Measurements from ENCODE around the gene KNTC1. TPM values are rescaled to one million over a fixed set of nuclear protein-coding genes. Genes with fewer than 3 reads are reported as not detected.
"Not testable (repeated sequence)": the region's sequence is repeated elsewhere in the genome, so short reads cannot be mapped to it uniquely, and the experiment has no call there.

The KNTC1 gene
- 18.7 TPM for total RNA-seq

DNA sequence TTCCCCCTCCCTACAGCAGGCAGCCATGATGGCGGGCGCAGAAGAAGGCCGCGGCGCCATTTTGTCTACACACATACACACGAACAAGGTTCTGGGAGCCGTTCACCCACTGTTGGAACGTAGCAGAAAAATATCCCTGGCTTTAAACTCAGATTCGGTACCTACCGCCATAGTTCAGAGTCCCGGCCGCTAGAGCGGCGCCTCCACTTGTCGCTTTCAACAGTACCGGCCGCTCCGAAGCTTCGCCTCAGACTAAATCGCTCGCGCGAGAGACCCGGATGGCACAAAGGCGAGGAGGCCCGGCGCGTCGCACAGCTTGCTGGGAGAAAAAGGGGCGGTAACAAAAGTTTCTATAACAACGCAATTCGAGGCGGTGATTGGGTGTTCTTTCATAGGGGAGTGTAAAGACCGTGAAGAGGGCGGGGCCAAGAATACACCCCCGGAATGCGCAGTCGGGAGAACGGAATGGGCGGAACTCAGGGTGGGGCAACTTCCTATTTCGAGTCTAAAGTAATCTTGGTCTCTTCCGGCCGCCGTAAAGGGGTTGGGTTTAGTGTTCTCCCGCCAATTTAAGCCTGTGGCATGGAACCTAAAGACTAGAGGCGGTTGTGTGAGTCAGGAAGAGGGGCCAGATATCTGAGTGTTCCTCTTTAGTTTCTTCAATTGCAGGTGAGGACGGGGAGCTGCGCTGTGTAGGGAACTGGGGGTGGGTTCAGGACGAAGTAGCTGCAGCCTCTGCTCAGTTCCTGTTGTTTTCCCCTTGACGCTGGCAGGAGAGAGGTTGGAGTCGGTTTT lies at the start of gene KNTC1, which contains the start of gene RSRC2:
KNTC1 (plus strand) TSS at position 567 of the 795 bp plus-strand sequence. CDS start 2,815 bp downstream, outside the sequence.
RSRC2 (minus strand) TSS at position 254 of the 795 bp plus-strand sequence; CDS start at position 171, 83 bp downstream.
- peaks cover 0 to 2% of the 10 kb centered on the region in 2 donors for H3K36me3 ChIP-seq
- peak within 1 kb of the TSS; percentile 54 to 67 for H3K4me3 ChIP-seq
- peak within 1 kb of the TSS; percentile 95 for H3K27ac ChIP-seq
- peaks cover 46% of the 10 kb centered on the region for H3K4me1 ChIP-seq
- peak; percentile 100 for DNase-seq (ENCODE audit: extremely low spot score in 2 of 2)
- intact Hi-C loops (cut with DNase I): no loop called here
- no peaks in the 10 kb centered on the region for H3K9me3 ChIP-seq
- no peaks in the 10 kb centered on the region for H3K27me3 ChIP-seq
- TF ChIP-seq CTCF (IDR thresholded peaks at IDR 0.05): no peak
- TF ChIP-seq POLR2AphosphoS5 (IDR thresholded peaks at IDR 0.05; ENCODE audit: insufficient read depth in 1 of 2, low read depth in 1 of 2): peak; percentile 98 to 100
- TF ChIP-seq POLR2A (IDR thresholded peaks at IDR 0.05): peak in 1 of 2 donors; percentile 99

DNA sequence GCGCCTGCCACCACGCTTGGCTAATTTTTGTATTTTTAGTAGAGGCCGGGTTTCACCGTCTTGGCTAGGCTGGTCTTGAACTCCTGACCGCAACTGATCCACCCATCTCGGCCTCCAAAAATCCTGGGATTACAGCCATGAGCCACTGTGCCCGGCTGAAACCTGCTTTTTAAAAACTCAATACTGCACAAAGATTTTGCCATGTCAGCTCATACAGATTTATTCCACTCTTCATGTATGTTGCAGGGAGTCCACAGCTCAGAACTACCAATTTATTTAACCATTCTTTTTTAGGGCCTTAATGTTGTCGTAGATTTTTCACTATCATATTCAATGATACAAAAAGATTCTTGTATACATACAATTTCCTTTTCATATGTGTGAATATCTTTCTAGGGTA lies 46.3 kb upstream of the KNTC1 start:
- no peak for TF ChIP-seq CTCF (IDR thresholded peaks at IDR 0.05)
- no peak for TF ChIP-seq POLR2AphosphoS5 (IDR thresholded peaks at IDR 0.05; ENCODE audit: insufficient read depth in 1 of 2, low read depth in 1 of 2)
- TF ChIP-seq POLR2A (IDR thresholded peaks at IDR 0.05): no peak
- Histone ChIP-seq H3K27ac (no peak overlapping the region), H3K36me3 (peaks cover 0 to 88% of the 10 kb centered on the region in 2 donors), H3K27me3 (no peaks in the 10 kb centered on the region), H3K9me3 (no peaks in the 10 kb centered on the region), H3K4me3 (no peak overlapping the region), H3K4me1 (no peaks in the 10 kb centered on the region)
- no peak for DNase-seq (ENCODE audit: extremely low spot score in 2 of 2)
- intact Hi-C loops (cut with DNase I): no loop called here

GRCh38 chr12:122481861-122482260 lies 45.2 kb upstream of the KNTC1 start:
- intact Hi-C loops (cut with DNase I): no loop called here
- no peaks in the 10 kb centered on the region for H3K4me1 ChIP-seq
- TF ChIP-seq POLR2A (IDR thresholded peaks at IDR 0.05) (no peak), CTCF (IDR thresholded peaks at IDR 0.05) (no peak), POLR2AphosphoS5 (IDR thresholded peaks at IDR 0.05; ENCODE audit: insufficient read depth in 1 of 2, low read depth in 1 of 2) (no peak)
- no peaks in the 10 kb centered on the region for H3K9me3 ChIP-seq
- H3K27me3 ChIP-seq: no peaks in the 10 kb centered on the region
- DNase-seq (ENCODE audit: extremely low spot score in 2 of 2): no peak
- H3K36me3 ChIP-seq: peaks cover 0 to 87% of the 10 kb centered on the region in 2 donors
- no peak overlapping the region for H3K27ac ChIP-seq
- H3K4me3 ChIP-seq: no peak overlapping the region

DNA sequence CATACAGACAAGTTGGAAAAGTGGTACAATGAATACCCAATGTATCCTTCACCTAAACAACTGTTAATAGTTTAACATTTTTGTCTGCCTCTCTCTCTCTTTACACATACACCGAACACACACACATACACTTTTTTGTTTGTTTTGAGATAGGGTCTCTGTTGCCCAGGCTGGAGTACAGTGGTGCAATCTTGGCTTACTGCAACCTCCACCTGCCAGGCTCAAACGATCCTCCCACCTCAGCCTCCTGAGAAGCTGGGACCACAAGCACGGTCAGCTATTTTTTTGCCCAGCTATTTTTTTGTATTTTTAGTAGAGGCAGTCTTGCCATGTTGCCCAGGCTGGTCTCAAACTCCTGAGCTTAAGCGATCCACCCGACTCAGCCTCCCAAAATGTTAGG lies 43.1 kb upstream of the KNTC1 start:
- TF ChIP-seq CTCF (IDR thresholded peaks at IDR 0.05) (no peak), POLR2AphosphoS5 (IDR thresholded peaks at IDR 0.05; ENCODE audit: insufficient read depth in 1 of 2, low read depth in 1 of 2) (no peak), POLR2A (IDR thresholded peaks at IDR 0.05) (no peak)
- DNase-seq (ENCODE audit: extremely low spot score in 2 of 2): no peak
- no peaks in the 10 kb centered on the region for H3K27me3 ChIP-seq
- no peaks in the 10 kb centered on the region for H3K9me3 ChIP-seq
- H3K36me3 ChIP-seq: peaks cover 0 to 86% of the 10 kb centered on the region in 2 donors
- H3K4me3 ChIP-seq: no peak overlapping the region
- intact Hi-C loops (cut with DNase I): no loop called here
- no peak overlapping the region for H3K27ac ChIP-seq
- H3K4me1 ChIP-seq: no peaks in the 10 kb centered on the region

GRCh38 chr12:122484385-122484784 lies 42.7 kb upstream of the KNTC1 start:
- DNase-seq (ENCODE audit: extremely low spot score in 2 of 2); H3K4me1 ChIP-seq; H3K9me3 ChIP-seq; H3K27ac ChIP-seq; H3K27me3 ChIP-seq; intact Hi-C loops (cut with DNase I); H3K4me3 ChIP-seq: not testable (repeated sequence)
- peaks cover 0 to 86% of the 10 kb centered on the region in 2 donors for H3K36me3 ChIP-seq

GRCh38 chr12:122486360-122486759 lies 40.7 kb upstream of the KNTC1 start:
- intact Hi-C loops (cut with DNase I); H3K27me3 ChIP-seq; H3K4me1 ChIP-seq; DNase-seq (ENCODE audit: extremely low spot score in 2 of 2); H3K27ac ChIP-seq; H3K4me3 ChIP-seq; H3K9me3 ChIP-seq: not testable (repeated sequence)
- H3K36me3 ChIP-seq: peaks cover 0 to 78% of the 10 kb centered on the region in 2 donors
